ENCODE data around the gene IFT88. TPM values are rescaled to one million over a fixed set of nuclear protein-coding genes. Genes with fewer than 3 reads are reported as not detected.
A peak's percentile ranks its signal among the peaks of the same experiment; 100 is the strongest.

The IFT88 gene
- total RNA-seq, 1 donor from 2014 or later, result 28.8 TPM

GRCh38 chr13:20709369-20709768, 142.4 kb downstream of the IFT88 start:
- DNase-seq (ENCODE audit: low spot score in 2 of 2, unreplicated experiment in 2 of 2), result no peak
- Mint-ChIP-seq H3K36me3 (no peaks in the 10 kb centered on the region), H3K27ac (no peak overlapping the region), H3K27me3 (ENCODE audit: low read depth) (peaks cover 4% of the 10 kb centered on the region), H3K4me1 (peaks cover 9% of the 10 kb centered on the region), H3K4me3 (no peak overlapping the region), H3K9me3 (no peaks in the 10 kb centered on the region)
- TF ChIP-seq, protein P1, sequence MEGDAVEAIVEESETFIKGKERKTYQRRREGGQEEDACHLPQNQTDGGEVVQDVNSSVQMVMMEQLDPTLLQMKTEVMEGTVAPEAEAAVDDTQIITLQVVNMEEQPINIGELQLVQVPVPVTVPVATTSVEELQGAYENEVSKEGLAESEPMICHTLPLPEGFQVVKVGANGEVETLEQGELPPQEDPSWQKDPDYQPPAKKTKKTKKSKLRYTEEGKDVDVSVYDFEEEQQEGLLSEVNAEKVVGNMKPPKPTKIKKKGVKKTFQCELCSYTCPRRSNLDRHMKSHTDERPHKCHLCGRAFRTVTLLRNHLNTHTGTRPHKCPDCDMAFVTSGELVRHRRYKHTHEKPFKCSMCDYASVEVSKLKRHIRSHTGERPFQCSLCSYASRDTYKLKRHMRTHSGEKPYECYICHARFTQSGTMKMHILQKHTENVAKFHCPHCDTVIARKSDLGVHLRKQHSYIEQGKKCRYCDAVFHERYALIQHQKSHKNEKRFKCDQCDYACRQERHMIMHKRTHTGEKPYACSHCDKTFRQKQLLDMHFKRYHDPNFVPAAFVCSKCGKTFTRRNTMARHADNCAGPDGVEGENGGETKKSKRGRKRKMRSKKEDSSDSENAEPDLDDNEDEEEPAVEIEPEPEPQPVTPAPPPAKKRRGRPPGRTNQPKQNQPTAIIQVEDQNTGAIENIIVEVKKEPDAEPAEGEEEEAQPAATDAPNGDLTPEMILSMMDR (IDR thresholded peaks at IDR 0.05; ENCODE audit: unreplicated experiment), result no peak

- Mint-ChIP-seq H3K27ac (no peak overlapping the region), H3K36me3 (no peaks in the 10 kb centered on the region), H3K4me3 (no peak overlapping the region), H3K27me3 (ENCODE audit: low read depth) (peaks cover 3% of the 10 kb centered on the region), H3K4me1 (peaks cover 9% of the 10 kb centered on the region), H3K9me3 (no peaks in the 10 kb centered on the region)
- no peak for DNase-seq (ENCODE audit: low spot score in 2 of 2, unreplicated experiment in 2 of 2)
- TF ChIP-seq, protein P1 (IDR thresholded peaks at IDR 0.05; ENCODE audit: unreplicated experiment), result no peak
These were observed 142.8 kb downstream of the IFT88 start for GRCh38 chr13:20709782-20710181.

- Mint-ChIP-seq H3K4me1 (peaks cover 9% of the 10 kb centered on the region), H3K4me3 (no peak overlapping the region), H3K27me3 (ENCODE audit: low read depth) (no peaks in the 10 kb centered on the region), H3K9me3 (no peaks in the 10 kb centered on the region), H3K36me3 (no peaks in the 10 kb centered on the region), H3K27ac (no peak overlapping the region)
- no peak for DNase-seq (ENCODE audit: low spot score in 2 of 2, unreplicated experiment in 2 of 2)
- TF ChIP-seq, protein P1 (IDR thresholded peaks at IDR 0.05; ENCODE audit: unreplicated experiment), result no peak
These were observed 144.5 kb downstream of the IFT88 start for GRCh38 chr13:20711301-20712044.

GRCh38 chr13:20713014-20713376, 146.0 kb downstream of the IFT88 start:
- no peak overlapping the region for H3K27ac Mint-ChIP-seq
- H3K9me3 Mint-ChIP-seq, result no peaks in the 10 kb centered on the region
- peaks cover 9% of the 10 kb centered on the region for H3K4me1 Mint-ChIP-seq
- TF ChIP-seq, protein P1 (IDR thresholded peaks at IDR 0.05; ENCODE audit: unreplicated experiment), result no peak
- DNase-seq (ENCODE audit: low spot score in 2 of 2, unreplicated experiment in 2 of 2), result no peak
- peaks cover 3% of the 10 kb centered on the region for H3K27me3 Mint-ChIP-seq (ENCODE audit: low read depth)
- no peaks in the 10 kb centered on the region for H3K36me3 Mint-ChIP-seq
- H3K4me3 Mint-ChIP-seq, result peak overlapping the region; percentile 51

DNA sequence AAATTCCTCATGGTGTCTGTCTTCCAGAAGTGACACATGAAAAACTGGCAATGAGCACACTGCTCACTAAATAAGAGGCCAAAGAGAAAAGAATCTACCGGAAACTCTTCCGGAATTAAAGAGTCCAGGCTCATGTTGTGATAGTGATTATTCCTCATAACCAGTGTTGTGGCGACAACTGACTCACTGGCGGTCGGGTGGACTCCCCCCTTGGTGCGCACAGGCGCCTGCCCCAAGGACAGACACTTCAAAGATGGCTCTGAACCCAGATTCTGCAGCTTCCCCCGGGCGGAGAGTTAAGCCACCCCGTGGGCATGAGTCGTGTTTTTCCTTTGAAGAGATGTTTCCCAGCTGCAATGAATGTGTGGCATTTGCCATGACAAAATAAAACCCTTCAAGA, 146.8 kb downstream of the IFT88 start:
- no peak overlapping the region for H3K27ac Mint-ChIP-seq
- H3K36me3 Mint-ChIP-seq, result no peaks in the 10 kb centered on the region
- H3K9me3 Mint-ChIP-seq, result no peaks in the 10 kb centered on the region
- TF ChIP-seq, protein P1 (IDR thresholded peaks at IDR 0.05; ENCODE audit: unreplicated experiment), result no peak
- no peak overlapping the region for H3K4me3 Mint-ChIP-seq
- DNase-seq (ENCODE audit: low spot score in 2 of 2, unreplicated experiment in 2 of 2), result no peak
- H3K27me3 Mint-ChIP-seq (ENCODE audit: low read depth), result peaks cover 3% of the 10 kb centered on the region
- peaks cover 9% of the 10 kb centered on the region for H3K4me1 Mint-ChIP-seq
